ENCODE results near the gene CDKN2B-AS1. TPM values are rescaled to one million over a fixed set of nuclear protein-coding genes. Genes with fewer than 3 reads are reported as not detected.

CDKN2B-AS1 gene
- total and polyA plus RNA-seq, 10 donors = 0.90 to 6.6 (median 2.5) TPM

GRCh38 chr9:22112870-22113821 lies 118.6 kb downstream of the CDKN2B-AS1 start:
- Histone ChIP-seq H3K4me1 (peaks cover 0 to 9% (median 3%) of the 10 kb centered on the region in 6 donors), H3K27me3 (replicated peaks in 1 of 7) (no peaks in the 10 kb centered on the region), H3K36me3 (no peaks in the 10 kb centered on the region), H3K4me3 (no peak overlapping the region), H3K27ac (no peak overlapping the region), H3K9me3 (no peaks in the 10 kb centered on the region)
- intact Hi-C loops (cut with DNase I; ENCODE audit: low total_unique reads) = no loop called here
- 77 to 92% (median 83%) methylated on average over 12 of the region's 12 CpGs for WGBS, 5 donors
- DNase-seq = no peak
- TF ChIP-seq POLR2A (IDR thresholded peaks at IDR 0.05) (no peak), CTCF (IDR thresholded peaks at IDR 0.05 in 8 of 11, conservative IDR thresholded peaks at IDR 0.05 in 3 of 11) (no peak)

- intact Hi-C loops (cut with DNase I; ENCODE audit: low total_unique reads) = no loop called here
- Histone ChIP-seq H3K27ac (no peak overlapping the region), H3K36me3 (no peaks in the 10 kb centered on the region), H3K9me3 (no peaks in the 10 kb centered on the region), H3K27me3 (replicated peaks in 1 of 7) (no peaks in the 10 kb centered on the region), H3K4me1 (peaks cover 0 to 10% (median 3%) of the 10 kb centered on the region in 6 donors), H3K4me3 (no peak overlapping the region)
- no peak for DNase-seq
- TF ChIP-seq POLR2AphosphoS5 (IDR thresholded peaks at IDR 0.05) = no peak
- no peak for TF ChIP-seq POLR2A (IDR thresholded peaks at IDR 0.05)
- TF ChIP-seq CTCF (IDR thresholded peaks at IDR 0.05 in 8 of 11, conservative IDR thresholded peaks at IDR 0.05 in 3 of 11) = no peak
Measured at GRCh38 chr9:22114956-22115355, 120.4 kb downstream of the CDKN2B-AS1 start.

- DNase-seq = no peak
- no peak overlapping the region for H3K4me3 ChIP-seq
- H3K27ac ChIP-seq = no peak overlapping the region
- peaks cover 0 to 10% (median 3%) of the 10 kb centered on the region in 6 donors for H3K4me1 ChIP-seq
- no peak for TF ChIP-seq POLR2A (IDR thresholded peaks at IDR 0.05)
- no peak for TF ChIP-seq POLR2AphosphoS5 (IDR thresholded peaks at IDR 0.05)
- TF ChIP-seq CTCF (IDR thresholded peaks at IDR 0.05 in 8 of 11, conservative IDR thresholded peaks at IDR 0.05 in 3 of 11) = no peak
- H3K36me3 ChIP-seq = no peaks in the 10 kb centered on the region
- intact Hi-C loops (cut with DNase I; ENCODE audit: low total_unique reads) = no loop called here
- H3K27me3 ChIP-seq (replicated peaks in 1 of 7) = no peaks in the 10 kb centered on the region
- H3K9me3 ChIP-seq = no peaks in the 10 kb centered on the region
Measured at GRCh38 chr9:22116758-22117157, 122.2 kb downstream of the CDKN2B-AS1 start.
